WERI-Rb-1 (cell line): ENCODE results near the gene KCNK5.

Source experiments
- DNase-seq: peaks from one replicate; pipeline ENCODE4 v3.0.0-alpha.2; 2020
- H3K27ac ChIP-seq: fragments of 250-450 bp; sonication (Bioruptor Pico); 2 replicates; pipeline ENCODE4 v1.5.1; 2020; ENCODE audit warnings: mild to moderate bottlenecking, moderate library complexity
- H3K27me3 ChIP-seq: fragments of 250-450 bp; sonication (Bioruptor Pico); 2 replicates; pipeline ENCODE4 v1.5.1; 2021; ENCODE audit warnings: mild to moderate bottlenecking, low read depth, moderate library complexity; ENCODE audit not compliant: insufficient read depth, severe bottlenecking
- H3K36me3 ChIP-seq: fragments of 250-450 bp; sonication (Bioruptor Pico); 2 replicates; pipeline ENCODE4 v1.5.1; 2020; ENCODE audit warnings: mild to moderate bottlenecking, moderate library complexity
- H3K4me3 ChIP-seq: 2 replicates; pipeline ENCODE4 v1.5.1; 2011; ENCODE audit warnings: low read depth, mild to moderate bottlenecking, control low read depth, low read length
- H3K9me3 ChIP-seq: fragments of 250-450 bp; sonication (Bioruptor Pico); 2 replicates; pipeline ENCODE4 v1.5.1; 2021; ENCODE audit warnings: mild to moderate bottlenecking, moderate library complexity; ENCODE audit not compliant: severe bottlenecking
- CTCF ChIP-seq: IDR thresholded peaks from 2 replicates; pipeline ENCODE4 v1.5.1; 2011; ENCODE audit warnings: low read depth, mild to moderate bottlenecking, control low read depth, inconsistent platforms, low read length

Gene KCNK5

GRCh38 chr6:39228111-39228971 is 934 bp downstream of the KCNK5 start:
- Histone ChIP-seq H3K36me3 (no peaks in the 10 kb centered on the region), H3K4me3 (no peak overlapping the region), H3K27me3 (no peaks in the 10 kb centered on the region), H3K9me3 (peaks cover 19% of the 10 kb centered on the region), H3K27ac (no peak overlapping the region)
- TF ChIP-seq CTCF: no peak
- no peak for DNase-seq

GRCh38 chr6:39227476-39227875 is 1.8 kb downstream of the KCNK5 start:
- Histone ChIP-seq H3K4me3 (no peak overlapping the region), H3K27ac (no peak overlapping the region), H3K27me3 (no peaks in the 10 kb centered on the region), H3K36me3 (no peaks in the 10 kb centered on the region), H3K9me3 (peaks cover 21% of the 10 kb centered on the region)
- no peak for TF ChIP-seq CTCF
- DNase-seq: no peak

- no peak for TF ChIP-seq CTCF
- no peaks in the 10 kb centered on the region for H3K36me3 ChIP-seq
- DNase-seq: no peak
- H3K27me3 ChIP-seq: no peaks in the 10 kb centered on the region
- H3K9me3 ChIP-seq: peaks cover 24% of the 10 kb centered on the region
- no peak overlapping the region for H3K27ac ChIP-seq
- no peak overlapping the region for H3K4me3 ChIP-seq
Observed at GRCh38 chr6:39226639-39227329, 2.5 kb downstream of the KCNK5 start.

GRCh38 chr6:39225946-39226437 is 3.3 kb downstream of the KCNK5 start:
- H3K27ac ChIP-seq: no peak overlapping the region
- H3K36me3 ChIP-seq: no peaks in the 10 kb centered on the region
- peaks cover 24% of the 10 kb centered on the region for H3K9me3 ChIP-seq
- H3K4me3 ChIP-seq: no peak overlapping the region
- no peaks in the 10 kb centered on the region for H3K27me3 ChIP-seq
- DNase-seq: no peak
- no peak for TF ChIP-seq CTCF

GRCh38 chr6:39225543-39225942 is 3.7 kb downstream of the KCNK5 start:
- H3K36me3 ChIP-seq: no peaks in the 10 kb centered on the region
- H3K27ac ChIP-seq: no peak overlapping the region
- no peaks in the 10 kb centered on the region for H3K27me3 ChIP-seq
- H3K4me3 ChIP-seq: no peak overlapping the region
- no peak for DNase-seq
- H3K9me3 ChIP-seq: peaks cover 24% of the 10 kb centered on the region
- no peak for TF ChIP-seq CTCF
